KMS-11 (cell line): ENCODE measurements around the gene ZNF681.
"Not testable (repeated sequence)": the region's sequence is repeated elsewhere in the genome, so short reads cannot be mapped to it uniquely, and the experiment has no call there.

Experiments used
- H2AFZ ChIP-seq: fragments of 200-600 bp; sonication (generic); 2 replicates; pipeline ENCODE4 v1.6.1; 2016; ENCODE audit warnings: antibody characterized with exemption, mixed run types, low read depth
- H3K27ac ChIP-seq: fragments of 200-600 bp; sonication (generic); 2 replicates; pipeline ENCODE4 v1.6.1; 2016; ENCODE audit warnings: mild to moderate bottlenecking, mixed run types
- H3K27me3 ChIP-seq: fragments of 200-600 bp; sonication (generic); 2 replicates; pipeline ENCODE4 v1.6.1; 2017; ENCODE audit warnings: mild to moderate bottlenecking, low read depth, mixed run types, moderate library complexity; ENCODE audit not compliant: insufficient read depth
- H3K36me3 ChIP-seq: fragments of 200-600 bp; sonication (generic); 2 replicates; pipeline ENCODE4 v1.6.1; 2017; ENCODE audit warnings: mild to moderate bottlenecking, mixed run types; ENCODE audit not compliant: insufficient read depth
- H3K4me1 ChIP-seq: fragments of 200-600 bp; sonication (generic); 2 replicates; pipeline ENCODE4 v1.6.1; 2016; ENCODE audit warnings: mild to moderate bottlenecking, low read depth, mixed run types; ENCODE audit not compliant: poor library complexity, severe bottlenecking
- H3K4me2 ChIP-seq: fragments of 200-600 bp; sonication (generic); 2 replicates; pipeline ENCODE4 v1.7.0; 2016; ENCODE audit warnings: mild to moderate bottlenecking, mixed run types
- H3K4me3 ChIP-seq: fragments of 200-600 bp; sonication (generic); IDR thresholded peaks from 2 replicates; pipeline ENCODE4 v1.6.1; 2017; ENCODE audit warnings: low read depth, low read length, mixed read lengths; ENCODE audit not compliant: insufficient read depth
- H3K79me2 ChIP-seq: fragments of 200-600 bp; sonication (generic); 2 replicates; pipeline ENCODE4 v1.6.1; 2016; ENCODE audit warnings: low read depth, mixed run types; ENCODE audit not compliant: insufficient read depth
- H3K9ac ChIP-seq: fragments of 200-600 bp; sonication (generic); 2 replicates; pipeline ENCODE4 v1.6.1; 2016; ENCODE audit warnings: mild to moderate bottlenecking, mixed run types
- H4K20me1 ChIP-seq: fragments of 200-600 bp; sonication (generic); 2 replicates; pipeline ENCODE4 v1.6.1; 2016; ENCODE audit warnings: mild to moderate bottlenecking, mixed run types; ENCODE audit not compliant: insufficient read depth
- TF ChIP-seq, protein P1 (sequence below): fragments of 200-600 bp; sonication (generic); conservative IDR thresholded peaks from 2 replicates; pipeline ENCODE4 v1.6.1; 2017; ENCODE audit warnings: low read depth, mild to moderate bottlenecking, antibody characterized with exemption, low read length, moderate library complexity, mixed read lengths

ZNF681 gene

DNA sequence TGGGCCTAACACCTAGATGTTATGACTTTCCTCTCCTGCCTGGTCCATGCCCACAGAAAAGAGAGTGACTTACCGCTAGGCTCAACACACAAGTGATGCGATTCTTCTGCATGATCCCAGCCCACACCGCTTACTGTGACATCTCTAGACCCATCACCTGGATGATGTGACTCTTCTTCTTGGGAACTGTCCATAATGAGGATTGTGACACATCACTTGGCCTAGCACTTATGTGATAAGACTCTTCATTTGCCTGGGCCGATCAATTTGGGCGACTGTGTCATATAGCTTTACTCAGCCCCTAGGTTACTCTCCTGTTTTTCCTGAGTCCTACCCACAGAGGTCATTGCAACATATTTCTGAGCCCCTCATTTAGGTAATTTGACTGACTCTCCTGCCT, 19.9 kb upstream of the ZNF681 start:
- Histone ChIP-seq H4K20me1 (no peaks in the 10 kb centered on the region), H3K27me3 (no peaks in the 10 kb centered on the region), H3K4me3 (no peak overlapping the region), H3K36me3 (no peaks in the 10 kb centered on the region), H3K79me2 (no peaks in the 10 kb centered on the region), H3K27ac (no peak overlapping the region), H2AFZ (no peak overlapping the region), H3K4me2 (no peak overlapping the region), H3K9ac (no peak overlapping the region), H3K4me1 (no peaks in the 10 kb centered on the region)
- TF ChIP-seq, protein P1, sequence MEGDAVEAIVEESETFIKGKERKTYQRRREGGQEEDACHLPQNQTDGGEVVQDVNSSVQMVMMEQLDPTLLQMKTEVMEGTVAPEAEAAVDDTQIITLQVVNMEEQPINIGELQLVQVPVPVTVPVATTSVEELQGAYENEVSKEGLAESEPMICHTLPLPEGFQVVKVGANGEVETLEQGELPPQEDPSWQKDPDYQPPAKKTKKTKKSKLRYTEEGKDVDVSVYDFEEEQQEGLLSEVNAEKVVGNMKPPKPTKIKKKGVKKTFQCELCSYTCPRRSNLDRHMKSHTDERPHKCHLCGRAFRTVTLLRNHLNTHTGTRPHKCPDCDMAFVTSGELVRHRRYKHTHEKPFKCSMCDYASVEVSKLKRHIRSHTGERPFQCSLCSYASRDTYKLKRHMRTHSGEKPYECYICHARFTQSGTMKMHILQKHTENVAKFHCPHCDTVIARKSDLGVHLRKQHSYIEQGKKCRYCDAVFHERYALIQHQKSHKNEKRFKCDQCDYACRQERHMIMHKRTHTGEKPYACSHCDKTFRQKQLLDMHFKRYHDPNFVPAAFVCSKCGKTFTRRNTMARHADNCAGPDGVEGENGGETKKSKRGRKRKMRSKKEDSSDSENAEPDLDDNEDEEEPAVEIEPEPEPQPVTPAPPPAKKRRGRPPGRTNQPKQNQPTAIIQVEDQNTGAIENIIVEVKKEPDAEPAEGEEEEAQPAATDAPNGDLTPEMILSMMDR = no peak

DNA sequence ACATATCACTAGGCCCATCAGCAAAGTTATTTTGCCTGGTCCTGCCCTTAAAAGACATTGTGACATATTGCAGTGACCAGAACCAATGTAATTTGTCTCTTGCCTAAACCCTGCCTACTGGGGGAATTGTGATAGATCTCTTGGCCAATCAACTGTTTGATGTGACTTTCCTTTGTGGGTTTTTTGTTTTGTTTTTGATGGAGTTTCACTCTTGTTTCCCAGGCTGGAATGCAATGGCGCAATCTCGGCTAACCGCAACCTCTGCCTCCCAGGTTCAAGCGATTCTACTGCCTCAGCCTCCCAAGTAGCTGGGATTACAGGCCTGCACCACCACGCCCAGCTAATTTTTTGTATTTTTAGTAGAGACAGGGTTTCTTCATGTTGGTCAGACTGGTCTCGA, 19.3 kb upstream of the ZNF681 start:
- not testable (repeated sequence) for H4K20me1 ChIP-seq, H2AFZ ChIP-seq, H3K27ac ChIP-seq, H3K36me3 ChIP-seq, H3K9ac ChIP-seq, H3K27me3 ChIP-seq, H3K79me2 ChIP-seq, H3K4me3 ChIP-seq, H3K4me1 ChIP-seq, H3K4me2 ChIP-seq

DNA sequence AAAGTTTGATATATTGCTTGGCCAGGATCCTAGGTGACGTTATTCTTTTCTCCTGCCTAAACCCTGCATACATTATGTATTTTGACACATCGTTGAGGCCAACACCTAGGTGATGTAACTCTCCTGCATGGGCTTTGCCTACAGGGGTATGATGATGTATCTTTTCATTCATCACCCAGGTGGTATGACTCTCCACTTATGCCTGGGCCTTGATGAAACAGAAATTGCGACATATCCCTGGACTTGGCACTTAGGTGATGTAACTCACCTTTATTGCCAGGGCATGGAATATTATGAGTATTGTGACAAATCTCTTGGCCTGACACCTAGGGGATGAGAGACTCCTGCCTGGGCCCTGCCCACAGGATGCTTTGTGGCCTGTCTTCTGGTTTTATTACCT, 18.5 kb upstream of the ZNF681 start:
- H3K79me2 ChIP-seq = no peaks in the 10 kb centered on the region
- H3K27me3 ChIP-seq = no peaks in the 10 kb centered on the region
- no peak overlapping the region for H3K27ac ChIP-seq
- H3K4me2 ChIP-seq = no peak overlapping the region
- no peaks in the 10 kb centered on the region for H3K4me1 ChIP-seq
- H4K20me1 ChIP-seq = no peaks in the 10 kb centered on the region
- no peak overlapping the region for H2AFZ ChIP-seq
- H3K9ac ChIP-seq = no peak overlapping the region
- H3K36me3 ChIP-seq = no peaks in the 10 kb centered on the region
- TF ChIP-seq, protein P1 = no peak
- no peak overlapping the region for H3K4me3 ChIP-seq

DNA sequence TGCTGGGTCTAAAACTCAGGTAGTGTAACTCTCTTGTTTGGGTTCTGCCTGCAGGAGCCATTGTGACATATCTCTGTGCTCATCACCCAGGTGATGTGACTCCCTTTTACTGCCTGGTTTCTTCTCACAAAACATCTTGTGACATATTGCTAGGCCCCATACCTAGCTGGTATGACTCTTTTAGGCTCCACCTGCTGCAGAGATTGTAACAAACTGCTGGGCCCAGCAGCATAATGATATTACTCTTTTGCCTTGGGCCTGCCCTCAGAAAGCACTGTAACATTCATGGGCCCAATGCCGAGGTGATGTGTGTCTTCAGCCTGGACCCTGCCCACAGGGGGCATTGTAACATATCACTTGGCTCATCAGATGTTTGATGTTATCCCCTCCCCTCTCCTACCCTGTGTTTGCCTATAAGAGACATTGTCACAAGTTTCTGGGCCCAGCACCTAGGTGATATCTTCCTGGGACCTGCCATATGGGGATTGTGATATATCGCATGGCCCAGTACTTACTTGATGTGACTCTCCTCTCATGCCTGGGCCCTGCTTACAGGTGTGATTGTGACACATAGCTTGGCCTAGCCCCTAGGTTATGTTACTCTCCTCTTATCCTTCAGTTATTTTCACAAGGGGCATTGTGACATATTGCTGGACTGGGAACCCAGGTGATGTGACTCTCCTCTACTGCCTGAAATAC, 18.0 kb upstream of the ZNF681 start:
- H3K9ac ChIP-seq = no peak overlapping the region
- H4K20me1 ChIP-seq = no peaks in the 10 kb centered on the region
- H3K79me2 ChIP-seq = no peaks in the 10 kb centered on the region
- H2AFZ ChIP-seq = no peak overlapping the region
- no peak overlapping the region for H3K27ac ChIP-seq
- no peak overlapping the region for H3K4me3 ChIP-seq
- no peaks in the 10 kb centered on the region for H3K4me1 ChIP-seq
- H3K4me2 ChIP-seq = no peak overlapping the region
- H3K36me3 ChIP-seq = no peaks in the 10 kb centered on the region
- TF ChIP-seq, protein P1 = no peak
- H3K27me3 ChIP-seq = no peaks in the 10 kb centered on the region

DNA sequence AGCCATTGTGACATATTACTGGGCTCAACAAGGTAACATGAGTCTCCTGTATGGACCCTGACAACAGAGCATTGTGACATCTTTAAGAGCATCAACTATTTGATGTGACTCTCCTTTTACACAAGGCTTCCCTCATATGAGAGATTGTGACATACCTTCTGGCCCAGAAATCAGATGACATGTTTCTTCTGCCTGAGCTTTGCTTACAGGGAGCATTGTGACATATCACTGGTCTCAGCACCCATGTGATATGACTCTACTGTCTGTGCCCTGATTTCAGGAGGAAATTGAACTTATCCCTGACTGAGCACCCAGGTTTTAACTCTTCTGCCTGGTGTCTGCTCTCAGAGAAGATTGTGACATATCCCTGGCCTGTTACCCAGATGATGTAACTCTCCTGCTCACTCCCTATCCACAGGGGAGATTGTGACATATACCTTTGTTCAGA, 15.9 kb upstream of the ZNF681 start:
- H3K27me3 ChIP-seq = no peaks in the 10 kb centered on the region
- H3K4me1 ChIP-seq = no peaks in the 10 kb centered on the region
- no peak overlapping the region for H3K27ac ChIP-seq
- H4K20me1 ChIP-seq = no peaks in the 10 kb centered on the region
- no peaks in the 10 kb centered on the region for H3K36me3 ChIP-seq
- TF ChIP-seq, protein P1 = no peak
- H3K9ac ChIP-seq = no peak overlapping the region
- H2AFZ ChIP-seq = no peak overlapping the region
- no peak overlapping the region for H3K4me3 ChIP-seq
- H3K79me2 ChIP-seq = no peaks in the 10 kb centered on the region
- no peak overlapping the region for H3K4me2 ChIP-seq
